ENCODE results near the gene LPCAT2. TPM values are rescaled to one million over a fixed set of nuclear protein-coding genes. Genes with fewer than 3 reads are reported as not detected.

The LPCAT2 gene
- total and polyA plus RNA-seq, 2 of the 13 experiments (the other 11 are each of a cell fraction or from before 2014, with no cell fraction given), result 9.9 to 17.6 TPM

DNA sequence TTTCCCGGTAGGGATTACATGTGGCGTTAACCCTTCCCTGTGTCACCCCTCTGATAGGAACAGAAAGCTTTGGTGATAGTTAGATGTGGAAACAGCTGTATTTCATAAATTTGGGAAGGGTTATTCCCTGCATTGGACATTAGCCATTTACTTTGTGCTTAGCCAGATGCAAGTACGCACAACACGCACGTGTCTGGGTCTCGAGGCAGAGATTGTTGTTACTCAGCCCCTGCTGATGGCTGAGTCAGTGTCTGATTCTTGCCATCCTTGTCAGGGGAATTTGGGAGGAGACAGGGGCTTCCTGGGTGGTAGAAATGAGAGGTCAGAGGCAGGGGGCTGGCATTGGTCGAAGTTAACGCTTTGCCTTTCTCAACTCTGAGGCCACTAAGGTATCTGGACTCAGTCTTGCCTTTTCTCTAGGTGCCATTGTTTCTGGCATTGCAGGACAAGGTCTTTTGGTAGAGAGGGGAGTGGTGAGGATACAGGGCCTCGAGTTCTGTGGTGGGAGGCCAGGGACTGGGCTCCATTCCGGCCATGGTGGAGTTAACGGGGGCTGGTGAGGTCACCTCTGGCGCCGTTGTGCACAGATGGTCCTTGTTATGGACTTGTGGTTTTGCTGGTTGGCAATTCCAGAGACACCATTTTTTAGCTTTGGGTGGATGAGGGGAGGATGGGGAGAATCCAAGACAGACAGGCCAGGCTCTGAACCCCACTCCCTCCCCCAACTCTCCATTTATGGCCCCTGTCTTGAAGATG lies 21.6 kb upstream of the LPCAT2 start (continued):
- TF ChIP-seq ZNF367 (CRISPR knock-in tag; IDR thresholded peaks at IDR 0.05; ENCODE audit: borderline replicate concordance) (no peak), HNF4G (IDR thresholded peaks at IDR 0.05; ENCODE audit: borderline replicate concordance, low read depth, low read length) (no peak), HNF4G (CRISPR knock-in tag; IDR thresholded peaks at IDR 0.05; ENCODE audit: borderline replicate concordance, low read depth) (no peak), ZNF879 (CRISPR knock-in tag; IDR thresholded peaks at IDR 0.05) (no peak)

- intact Hi-C loops (cut with micrococcal nuclease; ENCODE audit: unreplicated experiment) (no loop called here), in situ Hi-C loops (cut with HindIII; ENCODE audit: extremely low pct_ligation_motif_present, low pct_unique_long_range_greater_than_20kb) (no loop called here)
- POLR2A ChIA-PET, result no interaction called here
- WGBS (ENCODE audit: low lambda C conversion rate), result 70% methylated on average over 12 of the region's 12 CpGs
- peaks cover 6% of the 10 kb centered on the region for H3K4me1 ChIP-seq (ENCODE audit: insufficient read depth, low read length)
- CTCF ChIA-PET (ENCODE audit: low intra/inter-chr PET ratio, low total read pairs), result no interaction called here
- H3K27ac ChIP-seq (ENCODE audit: extremely low read length, insufficient read depth, low read length), result no peak overlapping the region
- H3K9me3 ChIP-seq (ENCODE audit: low read length), result no peaks in the 10 kb centered on the region
- TF ChIP-seq ZNF136 (CRISPR knock-in tag; IDR thresholded peaks at IDR 0.05; ENCODE audit: low read depth) (no peak), ZNF264 (CRISPR knock-in tag; IDR thresholded peaks at IDR 0.05) (no peak), AGO2 (optimal IDR thresholded peaks at IDR 0.05; ENCODE audit: low read depth, low read length) (no peak), NR2C2 (CRISPR knock-in tag; IDR thresholded peaks at IDR 0.05; ENCODE audit: borderline replicate concordance) (no peak), PRMT3 (CRISPR knock-in tag; IDR thresholded peaks at IDR 0.05; ENCODE audit: borderline replicate concordance, low read depth) (no peak), ZNF329 (CRISPR knock-in tag; IDR thresholded peaks at IDR 0.05; ENCODE audit: low read depth) (no peak), ZSCAN20 (CRISPR knock-in tag; IDR thresholded peaks at IDR 0.05; ENCODE audit: borderline replicate concordance) (no peak), HDAC2 (CRISPR knock-in tag; IDR thresholded peaks at IDR 0.05) (no peak), HBP1 (CRISPR knock-in tag; IDR thresholded peaks at IDR 0.05; ENCODE audit: low read depth) (no peak), ZNF75D (CRISPR knock-in tag; IDR thresholded peaks at IDR 0.05; ENCODE audit: borderline replicate concordance) (no peak), ZNF549 (CRISPR knock-in tag; IDR thresholded peaks at IDR 0.05) (no peak), FLYWCH1 (CRISPR knock-in tag; IDR thresholded peaks at IDR 0.05) (no peak)
- TF ChIP-seq, protein P1, sequence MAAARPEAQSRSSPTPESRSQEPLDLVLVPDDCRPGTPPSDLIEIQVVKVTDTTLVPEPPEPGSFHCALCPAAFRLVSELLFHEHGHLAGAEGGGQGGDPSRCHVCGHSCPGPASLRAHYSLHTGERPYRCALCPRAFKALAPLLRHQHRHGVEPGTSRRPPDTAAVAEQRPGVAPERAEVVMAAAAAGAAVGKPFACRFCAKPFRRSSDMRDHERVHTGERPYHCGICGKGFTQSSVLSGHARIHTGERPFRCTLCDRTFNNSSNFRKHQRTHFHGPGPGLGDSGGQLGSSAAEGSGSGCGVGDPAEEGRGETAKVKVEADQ (CRISPR knock-in tag; IDR thresholded peaks at IDR 0.05; ENCODE audit: borderline replicate concordance), result no peak
- TF ChIP-seq, protein P2, sequence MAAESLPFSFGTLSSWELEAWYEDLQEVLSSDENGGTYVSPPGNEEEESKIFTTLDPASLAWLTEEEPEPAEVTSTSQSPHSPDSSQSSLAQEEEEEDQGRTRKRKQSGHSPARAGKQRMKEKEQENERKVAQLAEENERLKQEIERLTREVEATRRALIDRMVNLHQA (CRISPR knock-in tag; IDR thresholded peaks at IDR 0.05), result no peak
- H3K36me3 ChIP-seq (replicated peaks in 1 of 2; ENCODE audit: control insufficient read depth in 1 of 2, insufficient read depth in 2 of 2, low read length in 2 of 2), result no peaks in the 10 kb centered on the region
- no peaks in the 10 kb centered on the region for H4K20me1 ChIP-seq (ENCODE audit: insufficient read depth, low read length)
- DNase-seq (ENCODE audit: low spot score) (no peak), ATAC-seq (no peak), FAIRE-seq (no peak)
- no peaks in the 10 kb centered on the region for H3K27me3 ChIP-seq (ENCODE audit: control insufficient read depth in 1 of 2, insufficient read depth in 2 of 2, low read length in 2 of 2)
- H2AFZ ChIP-seq (ENCODE audit: low read length), result no peak overlapping the region
- no peak overlapping the region for H3K9ac ChIP-seq (ENCODE audit: insufficient read depth, low read depth, low read length)
- no peak overlapping the region for H3K4me3 ChIP-seq (replicated peaks in 1 of 3; ENCODE audit: insufficient read depth in 1 of 3, low read depth in 2 of 3, low read length in 3 of 3)
- H3K4me2 ChIP-seq (ENCODE audit: low read depth, low read length), result no peak overlapping the region
- H3K79me2 ChIP-seq (ENCODE audit: insufficient read depth, low read length), result no peaks in the 10 kb centered on the region
- no TSS peak for BruUV-seq (replicated peaks)
These were observed 20.6 kb upstream of the LPCAT2 start for GRCh38 chr16:55488306-55488705.

All from HepG2 (cell line).